Measurements from ENCODE around the gene P4HA1. TPM values are rescaled to one million over a fixed set of nuclear protein-coding genes. Genes with fewer than 3 reads are reported as not detected.

Gene P4HA1
- polyA plus RNA-seq, 1 donor from 2014 or later: 24.2 TPM

DNA sequence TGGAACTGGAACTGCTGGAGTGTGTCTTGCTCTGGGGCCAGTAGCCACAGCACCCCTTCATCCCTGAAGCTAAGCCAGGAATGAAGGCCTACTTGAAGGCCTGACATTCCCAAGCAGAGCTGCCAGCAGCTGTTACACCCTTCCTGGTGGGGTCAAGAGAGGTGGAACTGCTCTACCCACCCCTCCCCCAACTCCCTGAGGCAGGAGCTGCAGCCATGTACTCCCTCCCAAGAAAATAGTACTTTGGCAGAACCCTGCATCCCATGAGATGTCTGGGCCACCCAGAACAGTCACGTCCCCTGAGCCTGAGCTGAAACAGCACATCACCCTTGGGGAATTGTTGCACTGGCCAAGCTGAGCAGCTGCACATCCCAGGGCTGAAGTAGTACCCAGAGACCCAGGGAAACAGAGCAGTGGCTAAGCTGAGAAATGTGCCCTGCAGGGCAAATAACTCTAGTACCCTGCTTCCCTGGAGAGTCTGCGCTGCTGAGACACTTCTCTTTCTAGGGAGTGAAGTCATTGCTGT lies 78.6 kb downstream of the P4HA1 start:
- Histone ChIP-seq H3K9me3 (ENCODE audit: low read length) (no peaks in the 10 kb centered on the region), H2AFZ (ENCODE audit: low read depth, low read length) (no peak overlapping the region), H3F3A (ENCODE audit: insufficient read depth, low read length, poor library complexity, severe bottlenecking) (no peaks in the 10 kb centered on the region), H3K9me2 (ENCODE audit: insufficient read depth, low read length) (no peaks in the 10 kb centered on the region), H3K27me3 (ENCODE audit: insufficient read depth, low read depth, low read length) (no peaks in the 10 kb centered on the region), H3K79me2 (replicated peaks; ENCODE audit: insufficient read depth, low read length) (no peaks in the 10 kb centered on the region), H3K27ac (ENCODE audit: low read length) (no peak overlapping the region), H3K36me3 (ENCODE audit: insufficient read depth, low read length) (no peaks in the 10 kb centered on the region), H3K4me2 (ENCODE audit: low read length) (no peak overlapping the region), H3K9ac (ENCODE audit: low read length) (no peak overlapping the region), H3K4me3 (ENCODE audit: low read length) (no peak overlapping the region), H4K20me1 (ENCODE audit: insufficient read depth) (no peaks in the 10 kb centered on the region)
- no peak for TF ChIP-seq SMC3 (conservative IDR thresholded peaks at IDR 0.05; ENCODE audit: poor library complexity)
- TF ChIP-seq RAD21 (conservative IDR thresholded peaks at IDR 0.05): no peak
- no peak for TF ChIP-seq POLR2AphosphoS5 (IDR thresholded peaks at IDR 0.05)

- Histone ChIP-seq H4K20me1 (ENCODE audit: insufficient read depth) (no peaks in the 10 kb centered on the region), H3K9ac (ENCODE audit: low read length) (no peak overlapping the region), H3K27ac (ENCODE audit: low read length) (no peak overlapping the region), H3K9me3 (ENCODE audit: low read length) (no peaks in the 10 kb centered on the region), H2AFZ (ENCODE audit: low read depth, low read length) (no peak overlapping the region), H3K79me2 (replicated peaks; ENCODE audit: insufficient read depth, low read length) (no peaks in the 10 kb centered on the region), H3K36me3 (ENCODE audit: insufficient read depth, low read length) (no peaks in the 10 kb centered on the region), H3K4me2 (ENCODE audit: low read length) (no peak overlapping the region), H3K27me3 (ENCODE audit: insufficient read depth, low read depth, low read length) (no peaks in the 10 kb centered on the region), H3K4me3 (ENCODE audit: low read length) (no peak overlapping the region), H3K9me2 (ENCODE audit: insufficient read depth, low read length) (no peaks in the 10 kb centered on the region), H3F3A (ENCODE audit: insufficient read depth, low read length, poor library complexity, severe bottlenecking) (no peaks in the 10 kb centered on the region)
- TF ChIP-seq EZH2 (IDR thresholded peaks at IDR 0.05; ENCODE audit: borderline replicate concordance, insufficient read depth, low read length, poor library complexity, severe bottlenecking) (no peak), SMC3 (conservative IDR thresholded peaks at IDR 0.05; ENCODE audit: poor library complexity) (no peak), REST (IDR thresholded peaks at IDR 0.05; ENCODE audit: borderline replicate concordance) (no peak), POLR2AphosphoS5 (IDR thresholded peaks at IDR 0.05) (no peak), TAF1 (IDR thresholded peaks at IDR 0.05; ENCODE audit: low read depth) (no peak), CTCF (IDR thresholded peaks at IDR 0.05; ENCODE audit: poor library complexity, severe bottlenecking) (no peak), MXI1 (conservative IDR thresholded peaks at IDR 0.05; ENCODE audit: poor library complexity, severe bottlenecking) (no peak), EP300 (conservative IDR thresholded peaks at IDR 0.05; ENCODE audit: poor library complexity, severe bottlenecking) (no peak), RAD21 (conservative IDR thresholded peaks at IDR 0.05) (no peak)
Measured at GRCh38 chr10:73015779-73016178, 80.9 kb downstream of the P4HA1 start.
